ENCODE results near the gene LDLRAD4. TPM values are rescaled to one million over a fixed set of nuclear protein-coding genes. Genes with fewer than 3 reads are reported as not detected.

Gene LDLRAD4
- total and polyA plus RNA-seq, 2 donors = 46.9 to 80.0 TPM

DNA sequence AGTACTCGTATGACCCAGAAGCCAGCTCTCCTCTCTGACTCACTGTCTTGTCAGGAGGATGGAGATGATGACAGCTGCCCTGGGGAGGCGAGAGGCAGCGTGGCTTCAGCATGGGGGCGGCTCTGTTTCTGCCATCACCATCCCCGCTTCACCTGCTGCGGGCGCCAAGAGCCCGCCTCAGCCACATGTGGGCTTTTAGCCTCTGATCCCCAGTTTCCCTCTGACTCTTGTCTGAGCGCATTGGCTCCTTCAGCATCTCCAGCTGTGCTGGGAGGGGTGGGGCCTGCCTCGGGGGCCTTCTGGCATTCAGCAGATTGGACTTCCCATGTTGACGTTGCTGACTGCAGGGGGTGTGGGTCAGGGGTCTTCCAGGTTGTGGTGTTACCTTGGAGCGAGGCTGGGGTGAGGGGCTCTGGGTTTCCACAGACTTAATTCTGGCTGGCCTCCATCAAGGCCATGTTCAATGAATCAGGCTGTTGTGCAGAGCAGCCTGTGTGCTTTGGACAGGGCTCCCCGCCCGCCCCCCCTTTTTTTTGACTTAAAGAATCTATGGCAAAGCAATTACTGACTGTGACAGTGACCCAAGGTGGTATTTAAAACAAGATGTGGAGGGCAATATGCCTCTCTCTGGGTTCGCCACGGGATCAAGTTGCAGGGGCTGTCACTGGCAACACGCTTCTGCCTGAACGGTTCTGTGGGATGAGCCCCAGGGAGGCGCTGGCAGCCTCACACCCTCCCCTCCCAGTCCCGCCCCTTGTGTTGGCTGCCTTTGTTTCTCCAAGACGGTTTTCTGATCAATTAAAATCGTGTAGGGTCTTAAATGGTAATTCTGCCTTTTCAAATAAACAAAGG lies 228.3 kb downstream of the LDLRAD4 start:
- Histone ChIP-seq H3K4me1 (ENCODE audit: control insufficient read depth in 2 of 2, insufficient read depth in 2 of 2, low read length in 2 of 2) (peaks cover 82 to 99% of the 10 kb centered on the region in 2 donors), H3K9me3 (ENCODE audit: control insufficient read depth in 2 of 2, insufficient read depth in 1 of 2, low read length in 1 of 2) (peaks cover 0 to 3% of the 10 kb centered on the region in 2 donors), H3K27ac (ENCODE audit: low read depth in 1 of 2, low read length in 1 of 2) (peak overlapping the region; percentile 48 to 53), H3K27me3 (ENCODE audit: control insufficient read depth in 2 of 2, insufficient read depth in 1 of 2, low read length in 1 of 2) (no peaks in the 10 kb centered on the region), H3K36me3 (ENCODE audit: control insufficient read depth in 2 of 2, insufficient read depth in 2 of 2, low read length in 1 of 2) (peaks cover 7 to 11% of the 10 kb centered on the region in 2 donors), H3K4me3 (ENCODE audit: low read length in 2 of 2) (peak overlapping the region in 1 of 2 donors; percentile 54)
- peak in 4 of 9 donors; percentile 62 to 81 (median 68) for DNase-seq (ENCODE audit: low read depth in 6 of 9, low spot score in 9 of 9)
- 46% methylated on average over 22 of the region's 22 CpGs for WGBS

DNA sequence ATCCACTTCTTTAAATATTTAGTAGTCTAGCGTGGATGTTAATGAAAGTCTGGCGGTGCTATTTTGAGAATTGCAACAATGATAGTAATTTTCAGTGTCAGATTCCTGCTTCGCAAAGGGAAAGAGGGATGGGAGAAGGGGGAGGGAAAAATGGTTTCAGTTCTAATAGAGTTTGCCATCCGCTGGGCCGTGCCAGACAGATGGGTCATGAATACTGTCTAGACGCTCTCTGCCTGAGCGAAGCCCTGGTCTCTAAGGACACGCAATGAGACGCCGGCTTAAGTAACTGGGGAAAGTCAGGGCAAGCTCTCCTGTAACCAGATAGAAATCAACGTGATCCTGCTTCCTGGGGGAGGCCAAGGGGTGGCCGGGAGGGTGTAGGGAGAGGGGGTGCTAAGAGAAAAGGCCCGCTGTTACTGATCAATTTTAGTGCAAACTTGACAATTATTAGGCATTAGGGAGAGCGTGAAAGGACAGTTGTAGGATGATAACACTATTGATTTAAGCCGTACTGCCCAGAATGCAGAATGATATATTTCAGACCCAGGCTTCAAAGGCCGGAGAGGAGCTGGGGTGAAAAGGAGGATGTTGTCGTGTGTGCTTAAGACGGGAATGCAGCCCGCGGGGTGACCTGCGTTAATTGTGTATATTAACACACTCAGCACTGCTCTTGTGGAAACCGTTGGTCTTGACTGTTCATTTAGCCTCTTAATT lies 229.2 kb downstream of the LDLRAD4 start:
- Histone ChIP-seq H3K4me3 (ENCODE audit: low read length in 2 of 2) (no peak overlapping the region), H3K36me3 (ENCODE audit: control insufficient read depth in 2 of 2, insufficient read depth in 2 of 2, low read length in 1 of 2) (peaks cover under 1 to 8% of the 10 kb centered on the region in 2 donors), H3K9me3 (ENCODE audit: control insufficient read depth in 2 of 2, insufficient read depth in 1 of 2, low read length in 1 of 2) (peaks cover 0 to 3% of the 10 kb centered on the region in 2 donors), H3K4me1 (ENCODE audit: control insufficient read depth in 2 of 2, insufficient read depth in 2 of 2, low read length in 2 of 2) (peaks cover 78 to 98% of the 10 kb centered on the region in 2 donors), H3K27ac (ENCODE audit: low read depth in 1 of 2, low read length in 1 of 2) (peak overlapping the region in 1 of 2 donors; percentile 28), H3K27me3 (ENCODE audit: control insufficient read depth in 2 of 2, insufficient read depth in 1 of 2, low read length in 1 of 2) (no peaks in the 10 kb centered on the region)
- DNase-seq (ENCODE audit: low read depth in 6 of 9, low spot score in 9 of 9) = no peak
- WGBS = 90% methylated on average over 22 of the region's 22 CpGs

DNA sequence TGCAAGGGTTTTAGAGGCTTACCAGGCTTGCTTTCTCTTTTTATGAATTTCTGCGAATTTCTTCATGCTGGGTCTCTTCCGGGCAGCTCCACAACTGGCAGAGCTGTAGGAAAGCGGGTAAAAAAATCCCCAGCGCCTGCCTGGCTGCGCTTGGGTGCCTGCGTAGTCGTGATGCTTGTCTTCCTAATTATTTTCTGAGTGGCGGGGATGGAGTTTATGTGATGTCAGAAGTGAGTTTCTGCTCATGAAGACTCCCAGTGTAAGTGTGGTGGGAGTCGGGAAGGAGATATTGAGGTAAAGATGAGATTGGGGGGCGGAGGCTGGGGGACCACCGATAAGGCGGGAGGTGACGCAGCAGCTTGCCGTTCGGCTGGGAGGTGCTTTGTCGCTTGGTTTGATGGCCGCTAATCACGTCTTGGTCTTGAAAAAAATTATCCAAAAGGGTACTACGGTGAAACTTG lies 229.8 kb downstream of the LDLRAD4 start:
- H3K27ac ChIP-seq (ENCODE audit: low read depth in 1 of 2, low read length in 1 of 2) = no peak overlapping the region
- WGBS = 90% methylated on average over 19 of the region's 19 CpGs
- DNase-seq (ENCODE audit: low read depth in 6 of 9, low spot score in 9 of 9) = no peak
- peaks cover 0 to 3% of the 10 kb centered on the region in 2 donors for H3K9me3 ChIP-seq (ENCODE audit: control insufficient read depth in 2 of 2, insufficient read depth in 1 of 2, low read length in 1 of 2)
- H3K4me1 ChIP-seq (ENCODE audit: control insufficient read depth in 2 of 2, insufficient read depth in 2 of 2, low read length in 2 of 2) = peaks cover 72 to 98% of the 10 kb centered on the region in 2 donors
- peaks cover 3 to 8% of the 10 kb centered on the region in 2 donors for H3K36me3 ChIP-seq (ENCODE audit: control insufficient read depth in 2 of 2, insufficient read depth in 2 of 2, low read length in 1 of 2)
- H3K4me3 ChIP-seq (ENCODE audit: low read length in 2 of 2) = no peak overlapping the region
- no peaks in the 10 kb centered on the region for H3K27me3 ChIP-seq (ENCODE audit: control insufficient read depth in 2 of 2, insufficient read depth in 1 of 2, low read length in 1 of 2)

DNA sequence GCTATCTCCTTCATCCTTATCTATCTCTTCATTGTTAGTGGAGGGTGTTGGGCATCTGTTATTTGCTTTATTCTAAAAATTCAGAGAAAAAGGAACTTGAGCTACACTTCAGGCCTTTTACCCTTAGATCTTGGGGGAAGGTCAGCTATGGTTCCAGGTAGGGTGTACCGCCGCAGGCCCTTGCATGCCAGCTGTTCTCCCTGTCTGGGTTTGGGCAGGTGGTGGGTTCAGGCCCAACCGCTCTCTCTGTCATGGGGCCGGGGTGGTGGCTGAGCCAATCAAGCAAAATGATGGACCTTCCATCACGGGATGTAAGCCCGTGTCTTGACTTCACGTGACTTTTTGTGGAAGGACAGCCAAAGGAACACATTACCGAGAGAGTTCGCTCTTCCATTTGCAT lies 231.1 kb downstream of the LDLRAD4 start:
- peaks cover 7 to 8% of the 10 kb centered on the region in 2 donors for H3K36me3 ChIP-seq (ENCODE audit: control insufficient read depth in 2 of 2, insufficient read depth in 2 of 2, low read length in 1 of 2)
- H3K4me3 ChIP-seq (ENCODE audit: low read length in 2 of 2) = no peak overlapping the region
- 94% methylated on average over 9 of the region's 9 CpGs for WGBS
- H3K4me1 ChIP-seq (ENCODE audit: control insufficient read depth in 2 of 2, insufficient read depth in 2 of 2, low read length in 2 of 2) = peaks cover 64 to 97% of the 10 kb centered on the region in 2 donors
- H3K27me3 ChIP-seq (ENCODE audit: control insufficient read depth in 2 of 2, insufficient read depth in 1 of 2, low read length in 1 of 2) = no peaks in the 10 kb centered on the region
- no peak for DNase-seq (ENCODE audit: low read depth in 6 of 9, low spot score in 9 of 9)
- peaks cover 0 to 3% of the 10 kb centered on the region in 2 donors for H3K9me3 ChIP-seq (ENCODE audit: control insufficient read depth in 2 of 2, insufficient read depth in 1 of 2, low read length in 1 of 2)
- peak overlapping the region; percentile 8 to 23 for H3K27ac ChIP-seq (ENCODE audit: low read depth in 1 of 2, low read length in 1 of 2)

DNA sequence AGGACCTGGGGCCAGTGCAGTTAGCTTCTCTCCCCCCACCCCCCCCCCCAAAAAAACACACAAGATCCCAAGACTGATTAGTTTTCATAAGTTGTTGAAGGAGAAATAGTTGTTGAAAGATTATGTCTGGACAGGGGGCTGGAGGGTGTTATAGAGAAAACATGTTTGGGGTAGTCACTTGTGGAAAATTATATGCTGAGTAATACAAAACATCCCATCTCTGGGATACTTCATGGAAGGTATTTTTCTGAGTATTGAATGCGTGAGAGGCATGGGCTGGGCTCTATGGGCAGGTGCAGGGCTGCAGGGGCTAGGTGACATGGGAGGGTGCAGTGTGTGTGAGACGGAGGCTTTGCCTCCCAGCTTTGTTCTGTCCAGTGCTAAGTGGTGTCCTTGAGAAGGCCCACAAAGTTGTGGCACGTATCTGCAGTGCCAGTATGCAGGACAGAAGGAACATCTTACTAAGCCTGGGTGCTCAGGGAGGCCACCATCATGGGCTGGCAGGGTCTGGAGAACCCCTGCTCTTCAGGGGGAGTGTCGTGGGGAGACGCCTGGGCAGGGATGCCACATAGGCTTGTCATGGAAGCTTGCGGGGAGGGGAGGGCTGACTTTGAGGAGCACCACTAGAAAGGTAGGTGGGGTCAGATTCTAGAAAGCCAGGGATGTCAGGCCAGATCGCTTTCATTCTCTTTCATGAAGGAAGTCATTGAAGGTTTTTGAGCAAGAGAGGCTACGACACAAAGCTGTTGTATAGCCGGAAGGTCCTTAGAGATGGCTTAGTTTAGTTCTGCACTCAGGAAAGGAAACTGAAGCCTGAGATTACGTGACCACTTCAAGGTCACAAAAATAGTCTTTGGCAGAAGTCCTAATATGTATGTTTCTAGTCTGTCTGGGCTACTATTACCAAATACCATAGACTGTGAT lies 232.0 kb downstream of the LDLRAD4 start:
- Histone ChIP-seq H3K4me3 (ENCODE audit: low read length in 2 of 2) (no peak overlapping the region), H3K4me1 (ENCODE audit: control insufficient read depth in 2 of 2, insufficient read depth in 2 of 2, low read length in 2 of 2) (peaks cover 64 to 97% of the 10 kb centered on the region in 2 donors), H3K36me3 (ENCODE audit: control insufficient read depth in 2 of 2, insufficient read depth in 2 of 2, low read length in 1 of 2) (peaks cover 7 to 8% of the 10 kb centered on the region in 2 donors), H3K9me3 (ENCODE audit: control insufficient read depth in 2 of 2, insufficient read depth in 1 of 2, low read length in 1 of 2) (peaks cover 0 to 3% of the 10 kb centered on the region in 2 donors), H3K27ac (ENCODE audit: low read depth in 1 of 2, low read length in 1 of 2) (peak overlapping the region in 1 of 2 donors; percentile 10), H3K27me3 (ENCODE audit: control insufficient read depth in 2 of 2, insufficient read depth in 1 of 2, low read length in 1 of 2) (no peaks in the 10 kb centered on the region)
- no peak for DNase-seq (ENCODE audit: low read depth in 6 of 9, low spot score in 9 of 9)
- WGBS = 70% methylated on average over 10 of the region's 10 CpGs

DNA sequence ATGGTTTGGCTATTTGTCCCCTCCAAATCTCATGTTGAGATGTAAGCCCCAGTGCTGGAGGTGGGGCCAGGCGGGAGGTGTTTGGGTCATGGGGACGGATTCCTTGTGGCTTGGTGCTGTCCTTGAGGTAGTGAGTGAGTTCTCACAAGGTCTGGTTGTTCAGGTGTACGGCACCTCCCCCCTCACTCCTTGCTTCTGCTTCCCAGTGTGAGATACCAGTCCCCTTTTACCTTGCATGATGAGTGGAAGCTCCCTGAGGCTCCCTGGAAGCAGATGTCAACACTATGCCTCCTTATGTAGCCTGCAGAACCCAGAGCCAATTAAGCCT lies 232.6 kb downstream of the LDLRAD4 start:
- Histone ChIP-seq H3K9me3 (ENCODE audit: control insufficient read depth in 2 of 2, insufficient read depth in 1 of 2, low read length in 1 of 2) (peaks cover 0 to 3% of the 10 kb centered on the region in 2 donors), H3K4me1 (ENCODE audit: control insufficient read depth in 2 of 2, insufficient read depth in 2 of 2, low read length in 2 of 2) (peaks cover 64 to 97% of the 10 kb centered on the region in 2 donors), H3K36me3 (ENCODE audit: control insufficient read depth in 2 of 2, insufficient read depth in 2 of 2, low read length in 1 of 2) (peaks cover 7 to 8% of the 10 kb centered on the region in 2 donors), H3K4me3 (ENCODE audit: low read length in 2 of 2) (no peak overlapping the region), H3K27ac (ENCODE audit: low read depth in 1 of 2, low read length in 1 of 2) (no peak overlapping the region), H3K27me3 (ENCODE audit: control insufficient read depth in 2 of 2, insufficient read depth in 1 of 2, low read length in 1 of 2) (no peaks in the 10 kb centered on the region)
- DNase-seq (ENCODE audit: low read depth in 6 of 9, low spot score in 9 of 9) = no peak
- 95% methylated on average over 3 of the region's 3 CpGs for WGBS

DNA sequence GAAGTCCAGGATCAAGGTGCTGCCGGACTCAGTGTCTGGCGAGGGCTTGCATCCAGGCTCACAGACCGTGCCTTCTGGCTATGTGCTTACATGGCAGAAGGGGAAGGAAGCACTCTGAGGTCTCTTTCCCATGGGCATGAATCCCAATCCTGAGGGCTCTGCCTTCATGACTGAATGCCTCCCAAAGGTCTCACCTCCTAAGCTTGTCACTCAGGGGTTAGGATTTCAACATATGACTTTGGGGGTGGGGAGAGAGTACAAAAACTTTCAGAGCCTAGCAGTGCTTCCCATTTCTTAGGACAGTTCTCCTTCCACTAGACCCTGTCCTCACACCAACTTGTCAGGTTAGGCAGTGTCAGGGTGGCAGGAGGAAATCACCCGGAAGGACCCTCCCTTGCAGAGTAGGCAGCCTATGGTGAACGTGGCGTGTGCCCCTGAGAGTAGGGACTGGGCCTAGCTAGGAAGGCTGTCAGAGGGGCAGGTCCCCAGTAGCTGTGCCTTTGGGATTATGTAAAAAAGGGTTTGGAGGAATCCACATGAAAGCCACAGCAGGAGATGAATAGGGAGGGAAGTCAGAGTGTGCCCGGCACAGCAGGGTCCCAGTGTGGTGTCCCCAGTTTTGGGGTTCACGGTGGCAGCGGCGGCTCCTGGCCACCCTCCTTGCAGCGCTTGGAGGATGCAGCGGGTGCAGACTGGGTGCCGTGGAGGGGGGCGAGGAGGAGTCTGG lies 233.3 kb downstream of the LDLRAD4 start:
- peaks cover 64 to 97% of the 10 kb centered on the region in 2 donors for H3K4me1 ChIP-seq (ENCODE audit: control insufficient read depth in 2 of 2, insufficient read depth in 2 of 2, low read length in 2 of 2)
- H3K4me3 ChIP-seq (ENCODE audit: low read length in 2 of 2) = no peak overlapping the region
- no peak overlapping the region for H3K27ac ChIP-seq (ENCODE audit: low read depth in 1 of 2, low read length in 1 of 2)
- WGBS = 89% methylated on average over 14 of the region's 14 CpGs
- no peaks in the 10 kb centered on the region for H3K27me3 ChIP-seq (ENCODE audit: control insufficient read depth in 2 of 2, insufficient read depth in 1 of 2, low read length in 1 of 2)
- peaks cover 0 to 3% of the 10 kb centered on the region in 2 donors for H3K9me3 ChIP-seq (ENCODE audit: control insufficient read depth in 2 of 2, insufficient read depth in 1 of 2, low read length in 1 of 2)
- peaks cover 7 to 10% of the 10 kb centered on the region in 2 donors for H3K36me3 ChIP-seq (ENCODE audit: control insufficient read depth in 2 of 2, insufficient read depth in 2 of 2, low read length in 1 of 2)
- DNase-seq (ENCODE audit: low read depth in 6 of 9, low spot score in 9 of 9) = no peak

DNA sequence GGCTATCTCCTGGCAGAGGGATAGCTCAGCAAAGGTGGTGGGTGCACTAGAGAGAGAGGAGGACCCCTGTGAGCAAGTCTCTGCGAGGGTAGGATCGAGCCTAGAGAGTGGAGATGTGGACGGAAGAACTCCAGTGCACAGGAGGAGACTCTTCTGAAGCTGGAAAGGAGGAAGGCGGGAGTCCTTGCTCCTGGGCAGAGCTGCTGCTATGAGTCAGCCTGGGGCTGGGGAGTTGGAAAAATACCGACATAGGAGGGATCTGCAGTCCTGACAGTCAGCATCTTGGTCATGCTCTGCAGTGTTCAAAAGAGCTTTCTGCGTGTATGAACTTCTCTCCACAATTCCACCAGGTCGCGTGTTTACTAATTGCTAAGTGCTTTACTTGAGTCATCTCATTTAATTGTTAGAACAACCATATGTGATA lies 233.8 kb downstream of the LDLRAD4 start:
- WGBS = 94% methylated on average over 8 of the region's 8 CpGs

More for the DNA sequence above, 233.8 kb downstream of the LDLRAD4 start:
- peaks cover 0 to 4% of the 10 kb centered on the region in 2 donors for H3K9me3 ChIP-seq (ENCODE audit: control insufficient read depth in 2 of 2, insufficient read depth in 1 of 2, low read length in 1 of 2)
- H3K36me3 ChIP-seq (ENCODE audit: control insufficient read depth in 2 of 2, insufficient read depth in 2 of 2, low read length in 1 of 2) = peaks cover 7 to 16% of the 10 kb centered on the region in 2 donors
- H3K27me3 ChIP-seq (ENCODE audit: control insufficient read depth in 2 of 2, insufficient read depth in 1 of 2, low read length in 1 of 2) = no peaks in the 10 kb centered on the region
- no peak overlapping the region for H3K4me3 ChIP-seq (ENCODE audit: low read length in 2 of 2)
- DNase-seq (ENCODE audit: low read depth in 6 of 9, low spot score in 9 of 9) = no peak
- peaks cover 69 to 97% of the 10 kb centered on the region in 2 donors for H3K4me1 ChIP-seq (ENCODE audit: control insufficient read depth in 2 of 2, insufficient read depth in 2 of 2, low read length in 2 of 2)
- H3K27ac ChIP-seq (ENCODE audit: low read depth in 1 of 2, low read length in 1 of 2) = no peak overlapping the region
